ENCODE measurements around the gene OTOF. TPM values are rescaled to one million over a fixed set of nuclear protein-coding genes. Genes with fewer than 3 reads are reported as not detected.

The OTOF gene
- total RNA-seq, 1 donor from 2014 or later: 0.36 TPM

DNA sequence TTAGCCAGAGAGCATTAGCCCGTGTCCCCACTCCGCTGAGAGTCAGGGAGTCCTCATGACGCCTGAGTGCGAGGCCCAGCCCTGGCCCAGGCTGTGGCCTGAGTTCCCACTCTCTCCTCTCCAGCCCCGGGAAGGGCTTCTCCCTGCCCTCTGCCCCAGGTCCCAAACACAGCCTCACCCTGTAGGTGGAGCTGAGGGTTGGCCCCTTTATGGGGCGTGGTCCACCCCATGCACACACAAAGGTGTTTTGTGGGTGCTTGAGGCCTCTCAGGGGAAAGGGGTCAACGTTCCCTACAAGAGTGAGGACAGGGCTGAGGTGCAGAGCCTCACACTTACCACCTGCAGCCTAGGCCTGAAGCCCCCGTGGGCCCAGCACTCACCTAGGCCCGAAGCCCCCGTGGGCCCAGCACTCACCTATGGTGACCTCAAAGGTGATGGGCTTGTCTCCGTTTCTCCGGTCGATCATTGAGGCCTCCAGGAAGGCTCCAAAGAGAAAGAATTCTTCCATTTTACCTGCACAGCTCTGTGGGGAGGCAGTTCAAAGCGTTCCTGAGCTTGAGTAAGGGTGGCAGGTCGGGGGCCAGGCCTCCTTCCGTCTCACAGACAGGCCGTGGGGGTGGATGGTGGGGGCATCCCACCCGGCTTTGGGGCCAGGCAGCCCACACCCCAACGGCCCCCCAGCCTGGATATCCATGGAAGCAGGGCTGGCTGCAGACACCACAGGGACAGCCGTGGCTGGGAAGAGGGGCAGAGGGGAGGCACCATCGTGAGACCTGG is 2.1 kb upstream of the OTOF start:
- TF ChIP-seq EZH2 (IDR thresholded peaks at IDR 0.05): no peak
- no peak for TF ChIP-seq EZH2phosphoT487 (IDR thresholded peaks at IDR 0.05)
- no peak for TF ChIP-seq CTCF (IDR thresholded peaks at IDR 0.05)
- Histone ChIP-seq H3K4me3 (no peak overlapping the region), H3K36me3 (no peaks in the 10 kb centered on the region), H3K9me3 (ENCODE audit: low read depth) (no peaks in the 10 kb centered on the region), H2AFZ (replicated peaks) (no peak overlapping the region), H3K4me1 (peaks cover 13% of the 10 kb centered on the region), H3F3A (ENCODE audit: low read depth) (no peaks in the 10 kb centered on the region), H3K27me3 (no peaks in the 10 kb centered on the region), H4K20me1 (ENCODE audit: low read depth) (no peaks in the 10 kb centered on the region), H3K27ac (no peak overlapping the region), H3K4me2 (no peak overlapping the region), H3K9ac (no peak overlapping the region), H3K79me2 (ENCODE audit: low read depth) (no peaks in the 10 kb centered on the region)
- Mint-ChIP-seq H3K27me3 (ENCODE audit: insufficient read depth, low read depth) (peaks cover 11% of the 10 kb centered on the region), H3K4me1 (peaks cover 18% of the 10 kb centered on the region), H3K9me3 (no peaks in the 10 kb centered on the region), H3K27ac (no peak overlapping the region), H3K4me3 (no peak overlapping the region), H3K36me3 (no peaks in the 10 kb centered on the region)
- no peak for DNase-seq (ENCODE audit: low spot score)

DNA sequence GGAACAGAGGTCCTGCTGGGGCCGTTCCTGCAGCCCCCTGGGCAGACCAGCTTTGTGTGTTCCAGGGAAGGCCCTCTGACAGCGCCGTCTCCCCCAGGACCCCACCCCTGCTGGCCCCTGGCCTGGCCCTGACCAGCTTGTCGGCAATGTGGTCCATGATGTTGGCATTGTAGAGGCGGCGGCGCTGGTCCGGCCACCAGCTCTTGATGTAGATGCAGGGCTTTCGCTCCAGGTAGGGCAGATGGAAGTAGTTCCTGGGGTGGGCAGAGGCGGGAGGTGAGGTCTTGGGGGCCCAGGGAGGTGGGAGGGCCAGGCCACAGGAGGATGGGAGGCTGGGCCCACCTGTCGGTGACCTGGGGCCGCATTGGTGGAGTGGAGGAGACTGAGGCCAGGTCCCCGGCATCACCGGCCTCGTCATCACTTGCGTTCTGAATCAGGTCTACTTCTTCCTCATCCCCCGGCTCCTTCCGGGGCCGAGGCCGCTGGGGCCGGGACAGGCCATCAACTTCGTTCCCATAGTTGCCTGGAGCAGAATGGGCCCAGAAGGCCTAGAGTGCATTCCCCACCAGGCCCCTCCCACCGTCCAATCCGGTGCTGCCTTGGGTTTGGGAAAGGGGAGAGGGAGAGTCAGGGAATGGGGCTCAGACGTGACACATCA is 1.3 kb upstream of the OTOF start:
- H3K4me3 Mint-ChIP-seq: no peak overlapping the region
- H3K27me3 Mint-ChIP-seq (ENCODE audit: insufficient read depth, low read depth): peaks cover 11% of the 10 kb centered on the region
- H3K9me3 ChIP-seq (ENCODE audit: low read depth): no peaks in the 10 kb centered on the region
- peaks cover 18% of the 10 kb centered on the region for H3K4me1 Mint-ChIP-seq
- H3K9ac ChIP-seq: no peak overlapping the region
- H3K9me3 Mint-ChIP-seq: no peaks in the 10 kb centered on the region
- no peak for DNase-seq (ENCODE audit: low spot score)
- no peaks in the 10 kb centered on the region for H4K20me1 ChIP-seq (ENCODE audit: low read depth)
- no peak overlapping the region for H3K27ac Mint-ChIP-seq
- no peaks in the 10 kb centered on the region for H3K27me3 ChIP-seq
- no peak overlapping the region for H2AFZ ChIP-seq (replicated peaks)
- no peak overlapping the region for H3K4me2 ChIP-seq
- H3K79me2 ChIP-seq (ENCODE audit: low read depth): no peaks in the 10 kb centered on the region
- no peaks in the 10 kb centered on the region for H3F3A ChIP-seq (ENCODE audit: low read depth)
- TF ChIP-seq CTCF (IDR thresholded peaks at IDR 0.05): no peak
- TF ChIP-seq EZH2phosphoT487 (IDR thresholded peaks at IDR 0.05): no peak
- TF ChIP-seq EZH2 (IDR thresholded peaks at IDR 0.05): no peak
- H3K4me1 ChIP-seq: peaks cover 13% of the 10 kb centered on the region
- H3K4me3 ChIP-seq: no peak overlapping the region
- H3K36me3 ChIP-seq: no peaks in the 10 kb centered on the region
- no peak overlapping the region for H3K27ac ChIP-seq
- H3K36me3 Mint-ChIP-seq: no peaks in the 10 kb centered on the region

GRCh38 chr2:26478366-26478765 is 442 bp upstream of the OTOF start:
- Mint-ChIP-seq H3K4me3 (no peak overlapping the region), H3K36me3 (no peaks in the 10 kb centered on the region), H3K9me3 (no peaks in the 10 kb centered on the region), H3K27ac (no peak overlapping the region), H3K27me3 (ENCODE audit: insufficient read depth, low read depth) (peaks cover 11% of the 10 kb centered on the region), H3K4me1 (peaks cover 14% of the 10 kb centered on the region)
- H3K4me1 ChIP-seq: peaks cover 13% of the 10 kb centered on the region
- TF ChIP-seq CTCF (IDR thresholded peaks at IDR 0.05) (no peak), EZH2 (IDR thresholded peaks at IDR 0.05) (no peak), EZH2phosphoT487 (IDR thresholded peaks at IDR 0.05) (no peak)
- H3K79me2 ChIP-seq (ENCODE audit: low read depth): no peaks in the 10 kb centered on the region
- H3K27ac ChIP-seq: no peak overlapping the region
- no peaks in the 10 kb centered on the region for H3K36me3 ChIP-seq
- no peaks in the 10 kb centered on the region for H3K27me3 ChIP-seq
- no peaks in the 10 kb centered on the region for H4K20me1 ChIP-seq (ENCODE audit: low read depth)
- H3K9me3 ChIP-seq (ENCODE audit: low read depth): no peaks in the 10 kb centered on the region
- DNase-seq (ENCODE audit: low spot score): no peak
- H3F3A ChIP-seq (ENCODE audit: low read depth): no peaks in the 10 kb centered on the region
- H3K9ac ChIP-seq: no peak overlapping the region
- H3K4me2 ChIP-seq: no peak overlapping the region
- no peak overlapping the region for H3K4me3 ChIP-seq
- no peak overlapping the region for H2AFZ ChIP-seq (replicated peaks)

All from neural progenitor cell (in vitro differentiated cells).